ENCODE measurements around the gene HHIPL1. TPM values are rescaled to one million over a fixed set of nuclear protein-coding genes. Genes with fewer than 3 reads are reported as not detected.

HHIPL1 gene
- polyA plus RNA-seq, 2 donors, result 0.14 to 0.28 TPM

GRCh38 chr14:99689266-99690236, 44.6 kb downstream of the HHIPL1 start:
- no peak overlapping the region for H3K27ac ChIP-seq (ENCODE audit: low read depth in 2 of 2, low read length in 1 of 2)
- H3K4me3 ChIP-seq (ENCODE audit: low read depth in 1 of 2, low read length in 2 of 2), result no peak overlapping the region
- peaks cover 0 to 5% of the 10 kb centered on the region in 2 donors for H3K4me1 ChIP-seq (ENCODE audit: control insufficient read depth in 2 of 2, insufficient read depth in 2 of 2, low read length in 1 of 2)
- H3K36me3 ChIP-seq (ENCODE audit: control insufficient read depth in 2 of 2, insufficient read depth in 2 of 2, low read length in 1 of 2), result no peaks in the 10 kb centered on the region
- no peaks in the 10 kb centered on the region for H3K9me3 ChIP-seq (ENCODE audit: control insufficient read depth in 2 of 2, insufficient read depth in 1 of 2, low read depth in 1 of 2, low read length in 1 of 2)
- 83 to 87% methylated on average over 11 of the region's 11 CpGs for WGBS, 2 donors
- H3K27me3 ChIP-seq (ENCODE audit: control insufficient read depth in 1 of 2, insufficient read depth in 2 of 2, low read length in 2 of 2), result no peaks in the 10 kb centered on the region

- no peaks in the 10 kb centered on the region for H3K9me3 ChIP-seq (ENCODE audit: control insufficient read depth in 2 of 2, insufficient read depth in 1 of 2, low read depth in 1 of 2, low read length in 1 of 2)
Observed at GRCh38 chr14:99690636-99691035, 45.7 kb downstream of the HHIPL1 start.

GRCh38 chr14:99691111-99691885, 46.4 kb downstream of the HHIPL1 start:
- H3K36me3 ChIP-seq (ENCODE audit: control insufficient read depth in 2 of 2, insufficient read depth in 2 of 2, low read length in 1 of 2), result no peaks in the 10 kb centered on the region
- peaks cover 0 to 3% of the 10 kb centered on the region in 2 donors for H3K4me1 ChIP-seq (ENCODE audit: control insufficient read depth in 2 of 2, insufficient read depth in 2 of 2, low read length in 1 of 2)
- H3K27me3 ChIP-seq (ENCODE audit: control insufficient read depth in 1 of 2, insufficient read depth in 2 of 2, low read length in 2 of 2), result no peaks in the 10 kb centered on the region
- 88 to 90% methylated on average over 13 of the region's 13 CpGs for WGBS, 2 donors
- no peaks in the 10 kb centered on the region for H3K9me3 ChIP-seq (ENCODE audit: control insufficient read depth in 2 of 2, insufficient read depth in 1 of 2, low read depth in 1 of 2, low read length in 1 of 2)
- H3K4me3 ChIP-seq (ENCODE audit: low read depth in 1 of 2, low read length in 2 of 2), result no peak overlapping the region
- no peak overlapping the region for H3K27ac ChIP-seq (ENCODE audit: low read depth in 2 of 2, low read length in 1 of 2)

More at GRCh38 chr14:99690636-99691035, 45.7 kb downstream of the HHIPL1 start:
- Histone ChIP-seq H3K36me3 (ENCODE audit: control insufficient read depth in 2 of 2, insufficient read depth in 2 of 2, low read length in 1 of 2) (no peaks in the 10 kb centered on the region), H3K4me1 (ENCODE audit: control insufficient read depth in 2 of 2, insufficient read depth in 2 of 2, low read length in 1 of 2) (peaks cover 0 to 3% of the 10 kb centered on the region in 2 donors), H3K27ac (ENCODE audit: low read depth in 2 of 2, low read length in 1 of 2) (no peak overlapping the region), H3K27me3 (ENCODE audit: control insufficient read depth in 1 of 2, insufficient read depth in 2 of 2, low read length in 2 of 2) (no peaks in the 10 kb centered on the region), H3K4me3 (ENCODE audit: low read depth in 1 of 2, low read length in 2 of 2) (no peak overlapping the region)
- 78% methylated on average over 5 of the region's 5 CpGs for WGBS, 2 donors

GRCh38 chr14:99693918-99694317, 49.0 kb downstream of the HHIPL1 start:
- H3K4me1 ChIP-seq (ENCODE audit: control insufficient read depth in 2 of 2, insufficient read depth in 2 of 2, low read length in 1 of 2), result no peaks in the 10 kb centered on the region
- no peak overlapping the region for H3K27ac ChIP-seq (ENCODE audit: low read depth in 2 of 2, low read length in 1 of 2)
- H3K4me3 ChIP-seq (ENCODE audit: low read depth in 1 of 2, low read length in 2 of 2), result no peak overlapping the region
- H3K27me3 ChIP-seq (ENCODE audit: control insufficient read depth in 1 of 2, insufficient read depth in 2 of 2, low read length in 2 of 2), result no peaks in the 10 kb centered on the region
- H3K36me3 ChIP-seq (ENCODE audit: control insufficient read depth in 2 of 2, insufficient read depth in 2 of 2, low read length in 1 of 2), result no peaks in the 10 kb centered on the region
- WGBS, 2 donors, result 74 to 88% methylated on average over 3 of the region's 3 CpGs
- H3K9me3 ChIP-seq (ENCODE audit: control insufficient read depth in 2 of 2, insufficient read depth in 1 of 2, low read depth in 1 of 2, low read length in 1 of 2), result no peaks in the 10 kb centered on the region

- H3K36me3 ChIP-seq (ENCODE audit: control insufficient read depth in 2 of 2, insufficient read depth in 2 of 2, low read length in 1 of 2), result no peaks in the 10 kb centered on the region
- no peak overlapping the region for H3K4me3 ChIP-seq (ENCODE audit: low read depth in 1 of 2, low read length in 2 of 2)
- no peaks in the 10 kb centered on the region for H3K27me3 ChIP-seq (ENCODE audit: control insufficient read depth in 1 of 2, insufficient read depth in 2 of 2, low read length in 2 of 2)
- no peak overlapping the region for H3K27ac ChIP-seq (ENCODE audit: low read depth in 2 of 2, low read length in 1 of 2)
- no peaks in the 10 kb centered on the region for H3K9me3 ChIP-seq (ENCODE audit: control insufficient read depth in 2 of 2, insufficient read depth in 1 of 2, low read depth in 1 of 2, low read length in 1 of 2)
- no peaks in the 10 kb centered on the region for H3K4me1 ChIP-seq (ENCODE audit: control insufficient read depth in 2 of 2, insufficient read depth in 2 of 2, low read length in 1 of 2)
- WGBS, 2 donors, result 89 to 93% methylated on average over 4 of the region's 4 CpGs
Observed at GRCh38 chr14:99696929-99697328, 52.0 kb downstream of the HHIPL1 start.

- Histone ChIP-seq H3K9me3 (ENCODE audit: control insufficient read depth in 2 of 2, insufficient read depth in 1 of 2, low read depth in 1 of 2, low read length in 1 of 2) (peaks cover 2 to 4% of the 10 kb centered on the region in 2 donors), H3K27me3 (ENCODE audit: control insufficient read depth in 1 of 2, insufficient read depth in 2 of 2, low read length in 2 of 2) (no peaks in the 10 kb centered on the region), H3K36me3 (ENCODE audit: control insufficient read depth in 2 of 2, insufficient read depth in 2 of 2, low read length in 1 of 2) (no peaks in the 10 kb centered on the region), H3K27ac (ENCODE audit: low read depth in 2 of 2, low read length in 1 of 2) (no peak overlapping the region), H3K4me3 (ENCODE audit: low read depth in 1 of 2, low read length in 2 of 2) (no peak overlapping the region), H3K4me1 (ENCODE audit: control insufficient read depth in 2 of 2, insufficient read depth in 2 of 2, low read length in 1 of 2) (no peaks in the 10 kb centered on the region)
- 82 to 94% methylated on average over 6 of the region's 6 CpGs for WGBS, 2 donors
Observed at GRCh38 chr14:99698236-99698635, 53.3 kb downstream of the HHIPL1 start.

- Histone ChIP-seq H3K4me1 (ENCODE audit: control insufficient read depth in 2 of 2, insufficient read depth in 2 of 2, low read length in 1 of 2) (no peaks in the 10 kb centered on the region), H3K36me3 (ENCODE audit: control insufficient read depth in 2 of 2, insufficient read depth in 2 of 2, low read length in 1 of 2) (no peaks in the 10 kb centered on the region), H3K4me3 (ENCODE audit: low read depth in 1 of 2, low read length in 2 of 2) (no peak overlapping the region), H3K9me3 (ENCODE audit: control insufficient read depth in 2 of 2, insufficient read depth in 1 of 2, low read depth in 1 of 2, low read length in 1 of 2) (peaks cover 6 to 8% of the 10 kb centered on the region in 2 donors), H3K27me3 (ENCODE audit: control insufficient read depth in 1 of 2, insufficient read depth in 2 of 2, low read length in 2 of 2) (no peaks in the 10 kb centered on the region), H3K27ac (ENCODE audit: low read depth in 2 of 2, low read length in 1 of 2) (no peak overlapping the region)
- 62 to 69% methylated on average over 5 of the region's 5 CpGs for WGBS, 2 donors
Observed at GRCh38 chr14:99698642-99699041, 53.7 kb downstream of the HHIPL1 start.

- Histone ChIP-seq H3K27ac (ENCODE audit: low read depth in 2 of 2, low read length in 1 of 2) (no peak overlapping the region), H3K4me1 (ENCODE audit: control insufficient read depth in 2 of 2, insufficient read depth in 2 of 2, low read length in 1 of 2) (no peaks in the 10 kb centered on the region), H3K4me3 (ENCODE audit: low read depth in 1 of 2, low read length in 2 of 2) (no peak overlapping the region), H3K36me3 (ENCODE audit: control insufficient read depth in 2 of 2, insufficient read depth in 2 of 2, low read length in 1 of 2) (no peaks in the 10 kb centered on the region), H3K27me3 (ENCODE audit: control insufficient read depth in 1 of 2, insufficient read depth in 2 of 2, low read length in 2 of 2) (no peaks in the 10 kb centered on the region), H3K9me3 (ENCODE audit: control insufficient read depth in 2 of 2, insufficient read depth in 1 of 2, low read depth in 1 of 2, low read length in 1 of 2) (peaks cover 6 to 9% of the 10 kb centered on the region in 2 donors)
- 81 to 82% methylated on average over 12 of the region's 12 CpGs for WGBS, 2 donors
Observed at GRCh38 chr14:99699085-99699760, 54.3 kb downstream of the HHIPL1 start.

GRCh38 chr14:99699861-99700260, 54.9 kb downstream of the HHIPL1 start:
- Histone ChIP-seq H3K4me1 (ENCODE audit: control insufficient read depth in 2 of 2, insufficient read depth in 2 of 2, low read length in 1 of 2) (no peaks in the 10 kb centered on the region), H3K9me3 (ENCODE audit: control insufficient read depth in 2 of 2, insufficient read depth in 1 of 2, low read depth in 1 of 2, low read length in 1 of 2) (peaks cover 6 to 9% of the 10 kb centered on the region in 2 donors), H3K27me3 (ENCODE audit: control insufficient read depth in 1 of 2, insufficient read depth in 2 of 2, low read length in 2 of 2) (no peaks in the 10 kb centered on the region), H3K4me3 (ENCODE audit: low read depth in 1 of 2, low read length in 2 of 2) (no peak overlapping the region), H3K27ac (ENCODE audit: low read depth in 2 of 2, low read length in 1 of 2) (no peak overlapping the region), H3K36me3 (ENCODE audit: control insufficient read depth in 2 of 2, insufficient read depth in 2 of 2, low read length in 1 of 2) (no peaks in the 10 kb centered on the region)
- WGBS, 2 donors, result 96% methylated on average over 16 of the region's 16 CpGs
